ENCODE results near the gene NMUR1. TPM values are rescaled to one million over a fixed set of nuclear protein-coding genes. Genes with fewer than 3 reads are reported as not detected.

Gene NMUR1
- total RNA-seq, 1 donor from 2014 or later = 0.10 TPM

GRCh38 chr2:231483398-231484329 is 46.6 kb downstream of the NMUR1 start:
- DNase-seq (ENCODE audit: low spot score) = no peak
- no peaks in the 10 kb centered on the region for H3K4me1 Mint-ChIP-seq (ENCODE audit: low read depth)
- H3K36me3 Mint-ChIP-seq (ENCODE audit: low read depth) = no peaks in the 10 kb centered on the region
- no peak overlapping the region for H3K27ac Mint-ChIP-seq (ENCODE audit: unreplicated experiment)
- no peaks in the 10 kb centered on the region for H3K9me3 Mint-ChIP-seq (ENCODE audit: low read depth)
- no peaks in the 10 kb centered on the region for H3K27me3 Mint-ChIP-seq (ENCODE audit: low read depth)
- no peak overlapping the region for H3K4me3 Mint-ChIP-seq (ENCODE audit: unreplicated experiment)
- no peak for TF ChIP-seq CTCF (IDR thresholded peaks at IDR 0.05)

GRCh38 chr2:231482806-231483391 is 47.3 kb downstream of the NMUR1 start:
- Mint-ChIP-seq H3K4me1 (ENCODE audit: low read depth) (no peaks in the 10 kb centered on the region), H3K4me3 (ENCODE audit: unreplicated experiment) (no peak overlapping the region), H3K36me3 (ENCODE audit: low read depth) (no peaks in the 10 kb centered on the region), H3K9me3 (ENCODE audit: low read depth) (no peaks in the 10 kb centered on the region), H3K27ac (ENCODE audit: unreplicated experiment) (no peak overlapping the region), H3K27me3 (ENCODE audit: low read depth) (no peaks in the 10 kb centered on the region)
- no peak for DNase-seq (ENCODE audit: low spot score)
- TF ChIP-seq CTCF (IDR thresholded peaks at IDR 0.05) = peak; percentile 90

- TF ChIP-seq CTCF (IDR thresholded peaks at IDR 0.05) = no peak
- Mint-ChIP-seq H3K4me3 (ENCODE audit: unreplicated experiment) (no peak overlapping the region), H3K4me1 (ENCODE audit: low read depth) (no peaks in the 10 kb centered on the region), H3K27ac (ENCODE audit: unreplicated experiment) (no peak overlapping the region), H3K36me3 (ENCODE audit: low read depth) (no peaks in the 10 kb centered on the region), H3K27me3 (ENCODE audit: low read depth) (peaks cover 4% of the 10 kb centered on the region), H3K9me3 (ENCODE audit: low read depth) (no peaks in the 10 kb centered on the region)
- no peak for DNase-seq (ENCODE audit: low spot score)
Observed at GRCh38 chr2:231480781-231481180, 49.5 kb downstream of the NMUR1 start.

GRCh38 chr2:231479455-231479854 is 50.8 kb downstream of the NMUR1 start:
- Mint-ChIP-seq H3K36me3 (ENCODE audit: low read depth) (no peaks in the 10 kb centered on the region), H3K4me3 (ENCODE audit: unreplicated experiment) (no peak overlapping the region), H3K27me3 (ENCODE audit: low read depth) (peaks cover 4% of the 10 kb centered on the region), H3K9me3 (ENCODE audit: low read depth) (no peaks in the 10 kb centered on the region), H3K4me1 (ENCODE audit: low read depth) (no peaks in the 10 kb centered on the region), H3K27ac (ENCODE audit: unreplicated experiment) (no peak overlapping the region)
- no peak for DNase-seq (ENCODE audit: low spot score)
- no peak for TF ChIP-seq CTCF (IDR thresholded peaks at IDR 0.05)

- H3K4me3 Mint-ChIP-seq (ENCODE audit: unreplicated experiment) = no peak overlapping the region
- peaks cover 10% of the 10 kb centered on the region for H3K27me3 Mint-ChIP-seq (ENCODE audit: low read depth)
- no peaks in the 10 kb centered on the region for H3K4me1 Mint-ChIP-seq (ENCODE audit: low read depth)
- H3K9me3 Mint-ChIP-seq (ENCODE audit: low read depth) = no peaks in the 10 kb centered on the region
- no peaks in the 10 kb centered on the region for H3K36me3 Mint-ChIP-seq (ENCODE audit: low read depth)
- no peak for DNase-seq (ENCODE audit: low spot score)
- no peak overlapping the region for H3K27ac Mint-ChIP-seq (ENCODE audit: unreplicated experiment)
- no peak for TF ChIP-seq CTCF (IDR thresholded peaks at IDR 0.05)
Observed at GRCh38 chr2:231476920-231477319, 53.3 kb downstream of the NMUR1 start.

Data from chondrocyte (in vitro differentiated cells).